OCI-LY7 (cell line): Measurements from ENCODE around the gene COPE.

ENCODE experiments used
- CTCF ChIP-seq: fragments of 200-600 bp; sonication (generic); conservative IDR thresholded peaks from 2 replicates; pipeline ENCODE4 v1.5.1; 2014; ENCODE audit warnings: mild to moderate bottlenecking, antibody characterized with exemption, low read length, moderate library complexity, mixed read lengths
- EZH2phosphoT487 ChIP-seq: fragments of 200-600 bp; sonication (generic); IDR thresholded peaks from 2 replicates; pipeline ENCODE4 v1.6.1; 2018; ENCODE audit warnings: low read depth, borderline replicate concordance, mild to moderate bottlenecking, mixed run types, antibody characterized with exemption, low read length, moderate library complexity, mixed read lengths

GRCh38 chr19:18964121-18964520 is 44.9 kb upstream of the COPE start:
- TF ChIP-seq CTCF (no peak), EZH2phosphoT487 (no peak)
